Liver (tissue), 9 donors: ENCODE measurements around the gene SYNDIG1. TPM values are rescaled to one million over a fixed set of nuclear protein-coding genes. Genes with fewer than 3 reads are reported as not detected.

Experiments used
- DNase-seq: peaks from one replicate; pipeline ENCODE4 v3.0.0-alpha.2; 2017; ENCODE audit warnings: low spot score
- H3K27ac ChIP-seq, 2 donors: one replicate each; pipeline ENCODE4 v1.7.0; 2013; ENCODE audit warnings: inconsistent platforms in 2 of 2, low read length in 2 of 2, control low read depth in 1 of 2, low read depth in 1 of 2, mild to moderate bottlenecking in 1 of 2
- H3K27me3 ChIP-seq, 4 donors: one replicate each; pipeline versions ENCODE4 v1.6.1 to v1.7.0; 2013; ENCODE audit warnings: low read length in 3 of 4, inconsistent platforms in 1 of 4, mild to moderate bottlenecking in 1 of 4, moderate library complexity in 1 of 4; ENCODE audit not compliant: control insufficient read depth in 4 of 4, insufficient read depth in 4 of 4
- H3K36me3 ChIP-seq, 4 donors: one replicate each; pipeline versions ENCODE4 v1.6.1 to v1.7.0; 2013; ENCODE audit warnings: low read length in 3 of 4, mild to moderate bottlenecking in 3 of 4, low read depth in 1 of 4, moderate library complexity in 1 of 4; ENCODE audit not compliant: control insufficient read depth in 4 of 4, insufficient read depth in 3 of 4
- H3K4me1 ChIP-seq, 4 donors: one replicate each; pipeline versions ENCODE4 v1.6.1 to v1.7.0; 2013; ENCODE audit warnings: low read length in 3 of 4, mild to moderate bottlenecking in 3 of 4, moderate library complexity in 1 of 4; ENCODE audit not compliant: control insufficient read depth in 4 of 4, insufficient read depth in 4 of 4
- H3K4me3 ChIP-seq, 3 donors: one replicate each; pipeline versions ENCODE4 v1.6.1 to v1.7.0; 2013; ENCODE audit warnings: low read length in 3 of 3, control low read depth in 1 of 3, low read depth in 1 of 3, mild to moderate bottlenecking in 1 of 3
- H3K9ac ChIP-seq, 2 donors: one replicate each; pipeline ENCODE4 v1.7.0; 2013; ENCODE audit warnings: low read length in 2 of 2, mild to moderate bottlenecking in 2 of 2, moderate library complexity in 2 of 2, control low read depth in 1 of 2, low read depth in 1 of 2
- H3K9me3 ChIP-seq, 4 donors: one replicate each; pipeline versions ENCODE4 v1.6.1 to v1.7.0; 2013; ENCODE audit warnings: low read length in 3 of 4; ENCODE audit not compliant: control insufficient read depth in 4 of 4
- EGR1 ChIP-seq, 2 donors: IDR thresholded peaks; 2 replicates each; pipeline ENCODE4 v1.6.1; 2016 to 2018; ENCODE audit warnings: antibody characterized with exemption in 2 of 2, low read depth in 2 of 2
- FOXA1 ChIP-seq: IDR thresholded peaks from 2 replicates; pipeline ENCODE4 v1.6.1; 2016; ENCODE audit warnings: antibody characterized with exemption
- FOXA2 ChIP-seq: IDR thresholded peaks from 2 replicates; pipeline ENCODE4 v1.6.1; 2016; ENCODE audit warnings: antibody characterized with exemption
- GABPA ChIP-seq, 2 donors: IDR thresholded peaks in 1 of 2; conservative IDR thresholded peaks in 1 of 2; 2 replicates each; pipeline ENCODE4 v1.6.1; 2016; ENCODE audit warnings: antibody characterized with exemption in 2 of 2, mild to moderate bottlenecking in 1 of 2, moderate library complexity in 1 of 2
- HNF4A ChIP-seq, 2 donors: conservative IDR thresholded peaks; 2 replicates each; pipeline ENCODE4 v1.6.1; 2016; ENCODE audit warnings: antibody characterized with exemption in 2 of 2, mild to moderate bottlenecking in 2 of 2
- JUND ChIP-seq, 2 donors: IDR thresholded peaks; 2 replicates each; pipeline ENCODE4 v1.6.1; 2016; ENCODE audit warnings: antibody characterized with exemption in 2 of 2
- NR2F2 ChIP-seq: IDR thresholded peaks from 2 replicates; pipeline ENCODE4 v1.6.1; 2016; ENCODE audit warnings: antibody characterized with exemption
- RAD21 ChIP-seq, 2 donors: IDR thresholded peaks; 2 replicates each; pipeline ENCODE4 v1.6.1; 2016; ENCODE audit warnings: antibody characterized with exemption in 2 of 2, mild to moderate bottlenecking in 2 of 2
- RXRA ChIP-seq, 2 donors: IDR thresholded peaks; 2 replicates each; pipeline ENCODE4 v1.6.1; 2017 to 2018; ENCODE audit warnings: antibody characterized with exemption in 2 of 2, mild to moderate bottlenecking in 1 of 2
- SP1 ChIP-seq: IDR thresholded peaks from 2 replicates; pipeline ENCODE4 v1.6.1; 2018; ENCODE audit warnings: antibody characterized with exemption, mild to moderate bottlenecking
- YY1 ChIP-seq: IDR thresholded peaks from 2 replicates; pipeline ENCODE4 v1.6.1; 2016; ENCODE audit warnings: antibody characterized with exemption, mild to moderate bottlenecking
- WGBS: extraction: QIAGEN DNeasy Blood & Tissue Kit; methylation state at CpG from one replicate; pipeline ENCODE4 v1.1.7; 2013; 5-methylcytosine and 5-hydroxymethylcytosine counted together
- polyA plus RNA-seq, 2 donors: library from polyadenylated mRNA; stranded (reverse) in 1 of 2; unstranded in 1 of 2; fragments of 200-250 nt in 1 of 2; fragments of >200 nt in 1 of 2; fragmentation: Nextera tagmentation in 1 of 2; extraction: Ambion mirVana in 1 of 2; gene quantifications; one replicate each; pipeline versions ENCODE4 v1.2.1 to v1.2.3, GENCODE V29; 2013 to 2015
- total RNA-seq, 2 donors: library from RNA; depleted of rRNA; stranded (reverse); fragments of >200 nt; gene quantifications; one replicate each; pipeline ENCODE4 v1.2.3, GENCODE V29; 2014
- TF ChIP-seq, protein P1 (sequence below): IDR thresholded peaks from 2 replicates; pipeline ENCODE4 v1.6.1; 2016; ENCODE audit warnings: antibody characterized with exemption
- TF ChIP-seq, protein P2 (sequence below): IDR thresholded peaks from 2 replicates; pipeline ENCODE4 v1.6.1; 2016; ENCODE audit warnings: antibody characterized with exemption, mild to moderate bottlenecking
- TF ChIP-seq, protein P3 (sequence below): IDR thresholded peaks from 2 replicates; pipeline ENCODE4 v1.6.1; 2016; ENCODE audit warnings: antibody characterized with exemption
- donor health status: healthy.
- donor health status: healthy.
- donor health status: healthy.
- donor health status: healthy.
- donor health status: healthy.

Gene SYNDIG1
- total and polyA plus RNA-seq, 4 donors: 0.05 to 0.08 TPM; not detected in 2

DNA sequence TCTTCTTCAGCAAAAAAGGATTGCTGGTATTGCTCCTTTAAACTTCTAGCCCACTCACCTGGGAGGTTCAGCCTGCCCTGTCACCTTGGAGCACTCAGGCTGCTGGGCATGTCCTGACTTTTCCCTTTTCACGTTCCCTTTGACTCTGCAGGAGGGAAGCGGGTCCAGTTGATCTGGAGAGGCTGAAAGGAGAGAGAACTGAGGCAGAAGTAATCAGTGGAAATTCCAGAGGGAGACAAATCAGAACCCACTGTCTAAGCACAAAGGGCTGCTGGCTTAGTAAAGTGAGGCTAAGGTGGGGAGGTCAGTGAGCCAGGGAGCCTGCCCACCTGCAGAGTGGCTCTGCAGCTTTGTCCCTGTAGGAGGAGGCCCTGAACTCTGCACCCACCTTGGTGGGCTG is 9.7 kb upstream of the SYNDIG1 start:
- Histone ChIP-seq H3K4me1 (no peaks in the 10 kb centered on the region), H3K9me3 (no peaks in the 10 kb centered on the region), H3K9ac (no peak overlapping the region), H3K27ac (no peak overlapping the region), H3K4me3 (no peak overlapping the region), H3K27me3 (peaks cover 0 to 12% (median 3%) of the 10 kb centered on the region in 4 donors), H3K36me3 (no peaks in the 10 kb centered on the region)
- no peak for TF ChIP-seq FOXA1
- WGBS: 75% methylated on average over 2 of the region's 2 CpGs
- DNase-seq: no peak

DNA sequence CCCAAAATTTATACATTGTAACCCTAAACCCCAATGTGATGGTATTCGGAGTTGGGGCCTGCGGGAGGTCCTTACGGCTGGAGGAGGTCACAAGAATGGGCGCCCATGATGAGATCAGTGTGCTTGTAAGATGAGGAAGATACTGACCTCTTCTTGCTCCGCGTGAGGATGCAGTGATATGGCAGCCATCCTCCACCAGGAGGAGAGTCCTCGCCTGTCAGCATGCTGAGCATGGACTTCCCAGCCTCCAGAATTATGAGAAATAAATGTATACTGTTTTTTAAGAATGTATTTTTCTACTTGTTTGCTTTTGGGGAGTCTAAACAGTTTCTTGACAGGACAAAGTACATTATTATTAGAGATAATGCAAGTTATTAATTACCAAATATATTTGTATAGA is 8.7 kb upstream of the SYNDIG1 start:
- Histone ChIP-seq H3K36me3 (no peaks in the 10 kb centered on the region), H3K27me3 (peaks cover 0 to 17% (median 5%) of the 10 kb centered on the region in 4 donors), H3K4me1 (no peaks in the 10 kb centered on the region), H3K27ac (no peak overlapping the region), H3K4me3 (no peak overlapping the region), H3K9ac (no peak overlapping the region), H3K9me3 (no peaks in the 10 kb centered on the region)
- TF ChIP-seq, protein P1, sequence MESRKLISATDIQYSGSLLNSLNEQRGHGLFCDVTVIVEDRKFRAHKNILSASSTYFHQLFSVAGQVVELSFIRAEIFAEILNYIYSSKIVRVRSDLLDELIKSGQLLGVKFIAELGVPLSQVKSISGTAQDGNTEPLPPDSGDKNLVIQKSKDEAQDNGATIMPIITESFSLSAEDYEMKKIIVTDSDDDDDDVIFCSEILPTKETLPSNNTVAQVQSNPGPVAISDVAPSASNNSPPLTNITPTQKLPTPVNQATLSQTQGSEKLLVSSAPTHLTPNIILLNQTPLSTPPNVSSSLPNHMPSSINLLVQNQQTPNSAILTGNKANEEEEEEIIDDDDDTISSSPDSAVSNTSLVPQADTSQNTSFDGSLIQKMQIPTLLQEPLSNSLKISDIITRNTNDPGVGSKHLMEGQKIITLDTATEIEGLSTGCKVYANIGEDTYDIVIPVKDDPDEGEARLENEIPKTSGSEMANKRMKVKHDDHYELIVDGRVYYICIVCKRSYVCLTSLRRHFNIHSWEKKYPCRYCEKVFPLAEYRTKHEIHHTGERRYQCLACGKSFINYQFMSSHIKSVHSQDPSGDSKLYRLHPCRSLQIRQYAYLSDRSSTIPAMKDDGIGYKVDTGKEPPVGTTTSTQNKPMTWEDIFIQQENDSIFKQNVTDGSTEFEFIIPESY: no peak
- TF ChIP-seq FOXA2 (no peak), HNF4A (conservative IDR thresholded peaks at IDR 0.05) (no peak), RXRA (IDR thresholded peaks at IDR 0.05) (no peak), NR2F2 (no peak), YY1 (no peak), RAD21 (IDR thresholded peaks at IDR 0.05) (no peak), GABPA (IDR thresholded peaks at IDR 0.05 in 1 of 2, conservative IDR thresholded peaks at IDR 0.05 in 1 of 2) (no peak), JUND (IDR thresholded peaks at IDR 0.05) (no peak), FOXA1 (no peak), SP1 (no peak), EGR1 (IDR thresholded peaks at IDR 0.05; ENCODE audit: low read depth in 2 of 2) (no peak)
- TF ChIP-seq, protein P2, sequence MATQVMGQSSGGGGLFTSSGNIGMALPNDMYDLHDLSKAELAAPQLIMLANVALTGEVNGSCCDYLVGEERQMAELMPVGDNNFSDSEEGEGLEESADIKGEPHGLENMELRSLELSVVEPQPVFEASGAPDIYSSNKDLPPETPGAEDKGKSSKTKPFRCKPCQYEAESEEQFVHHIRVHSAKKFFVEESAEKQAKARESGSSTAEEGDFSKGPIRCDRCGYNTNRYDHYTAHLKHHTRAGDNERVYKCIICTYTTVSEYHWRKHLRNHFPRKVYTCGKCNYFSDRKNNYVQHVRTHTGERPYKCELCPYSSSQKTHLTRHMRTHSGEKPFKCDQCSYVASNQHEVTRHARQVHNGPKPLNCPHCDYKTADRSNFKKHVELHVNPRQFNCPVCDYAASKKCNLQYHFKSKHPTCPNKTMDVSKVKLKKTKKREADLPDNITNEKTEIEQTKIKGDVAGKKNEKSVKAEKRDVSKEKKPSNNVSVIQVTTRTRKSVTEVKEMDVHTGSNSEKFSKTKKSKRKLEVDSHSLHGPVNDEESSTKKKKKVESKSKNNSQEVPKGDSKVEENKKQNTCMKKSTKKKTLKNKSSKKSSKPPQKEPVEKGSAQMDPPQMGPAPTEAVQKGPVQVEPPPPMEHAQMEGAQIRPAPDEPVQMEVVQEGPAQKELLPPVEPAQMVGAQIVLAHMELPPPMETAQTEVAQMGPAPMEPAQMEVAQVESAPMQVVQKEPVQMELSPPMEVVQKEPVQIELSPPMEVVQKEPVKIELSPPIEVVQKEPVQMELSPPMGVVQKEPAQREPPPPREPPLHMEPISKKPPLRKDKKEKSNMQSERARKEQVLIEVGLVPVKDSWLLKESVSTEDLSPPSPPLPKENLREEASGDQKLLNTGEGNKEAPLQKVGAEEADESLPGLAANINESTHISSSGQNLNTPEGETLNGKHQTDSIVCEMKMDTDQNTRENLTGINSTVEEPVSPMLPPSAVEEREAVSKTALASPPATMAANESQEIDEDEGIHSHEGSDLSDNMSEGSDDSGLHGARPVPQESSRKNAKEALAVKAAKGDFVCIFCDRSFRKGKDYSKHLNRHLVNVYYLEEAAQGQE: no peak
- TF ChIP-seq, protein P3, sequence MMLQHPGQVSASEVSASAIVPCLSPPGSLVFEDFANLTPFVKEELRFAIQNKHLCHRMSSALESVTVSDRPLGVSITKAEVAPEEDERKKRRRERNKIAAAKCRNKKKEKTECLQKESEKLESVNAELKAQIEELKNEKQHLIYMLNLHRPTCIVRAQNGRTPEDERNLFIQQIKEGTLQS: no peak
- DNase-seq: no peak
- WGBS: 85% methylated on average over 7 of the region's 7 CpGs

DNA sequence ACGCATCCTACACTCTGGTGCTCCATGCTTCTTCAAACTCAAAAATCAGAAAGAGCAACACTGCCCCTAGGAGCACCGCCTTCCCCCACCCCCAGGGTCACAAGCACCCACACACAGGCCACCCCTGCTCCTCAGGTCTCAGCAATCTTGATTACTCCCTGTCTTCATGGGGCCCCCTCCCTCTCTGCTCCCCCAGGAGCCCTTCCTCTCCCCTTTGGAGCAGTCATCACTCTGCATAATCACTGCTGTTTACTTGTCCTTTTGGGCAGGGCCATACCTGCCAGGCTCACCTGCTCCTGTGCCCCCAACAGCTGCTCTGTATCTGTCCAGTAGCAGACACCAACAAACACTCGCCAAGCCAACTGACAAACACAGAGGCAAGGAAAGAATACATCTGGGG is 7.6 kb upstream of the SYNDIG1 start:
- Histone ChIP-seq H3K9ac (no peak overlapping the region), H3K27me3 (peaks cover 0 to 17% (median 5%) of the 10 kb centered on the region in 4 donors), H3K4me1 (no peaks in the 10 kb centered on the region), H3K36me3 (no peaks in the 10 kb centered on the region), H3K27ac (no peak overlapping the region), H3K9me3 (no peaks in the 10 kb centered on the region), H3K4me3 (no peak overlapping the region)
- no peak for DNase-seq
- TF ChIP-seq RAD21 (IDR thresholded peaks at IDR 0.05) (no peak), JUND (IDR thresholded peaks at IDR 0.05) (no peak), GABPA (IDR thresholded peaks at IDR 0.05 in 1 of 2, conservative IDR thresholded peaks at IDR 0.05 in 1 of 2) (no peak), SP1 (no peak), EGR1 (IDR thresholded peaks at IDR 0.05; ENCODE audit: low read depth in 2 of 2) (no peak), FOXA2 (no peak), FOXA1 (no peak), NR2F2 (no peak)
- TF ChIP-seq, protein P3: no peak
- TF ChIP-seq, protein P2: no peak
- TF ChIP-seq, protein P1: no peak
- 84% methylated on average over 3 of the region's 3 CpGs for WGBS
